ENCODE results near the gene COL4A2. TPM values are rescaled to one million over a fixed set of nuclear protein-coding genes. Genes with fewer than 3 reads are reported as not detected.

Gene COL4A2
- total RNA-seq, 2 donors from 2014 or later = not detected

DNA sequence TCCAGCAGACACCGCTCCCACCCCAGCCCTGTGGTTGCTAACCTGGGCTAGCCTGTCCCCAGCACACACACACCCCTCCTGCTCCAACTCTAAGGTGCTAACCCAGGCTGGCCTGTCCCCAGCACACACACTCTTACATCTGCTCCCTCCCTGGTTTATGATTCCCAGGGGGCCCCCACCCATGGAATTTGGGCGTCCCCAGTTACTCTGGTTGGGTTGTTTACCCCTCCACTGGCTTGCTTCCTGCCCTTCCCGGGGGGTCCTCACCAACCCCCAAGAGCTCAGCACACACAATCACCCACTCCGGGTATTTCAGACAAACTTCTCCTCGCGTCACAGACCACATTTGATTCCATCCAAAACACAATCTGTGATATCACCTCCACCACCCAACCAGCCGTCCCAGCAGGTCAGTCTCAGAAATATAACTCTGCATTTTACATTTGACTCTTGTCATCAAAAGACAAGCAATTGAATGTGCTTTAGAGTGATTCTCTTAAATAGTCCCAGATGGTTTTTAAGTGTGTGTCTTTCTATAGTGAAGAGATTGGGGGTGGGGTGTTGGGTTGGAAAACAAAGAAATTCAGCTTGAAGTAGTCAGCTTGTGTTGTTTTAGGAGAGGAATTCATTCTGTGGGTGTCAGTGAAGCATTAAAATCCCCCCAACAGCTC lies 20.1 kb downstream of the COL4A2 start:
- Mint-ChIP-seq H3K27me3 (ENCODE audit: low read depth) (peaks cover 59% of the 10 kb centered on the region), H3K27ac (no peak overlapping the region), H3K4me3 (no peak overlapping the region), H3K4me1 (ENCODE audit: low read depth) (no peaks in the 10 kb centered on the region), H3K9me3 (no peaks in the 10 kb centered on the region), H3K36me3 (ENCODE audit: insufficient read depth in 2 of 2) (no peaks in the 10 kb centered on the region)
- ATAC-seq (replicated peaks in 1 of 2) (no peak), DNase-seq (no peak)

DNA sequence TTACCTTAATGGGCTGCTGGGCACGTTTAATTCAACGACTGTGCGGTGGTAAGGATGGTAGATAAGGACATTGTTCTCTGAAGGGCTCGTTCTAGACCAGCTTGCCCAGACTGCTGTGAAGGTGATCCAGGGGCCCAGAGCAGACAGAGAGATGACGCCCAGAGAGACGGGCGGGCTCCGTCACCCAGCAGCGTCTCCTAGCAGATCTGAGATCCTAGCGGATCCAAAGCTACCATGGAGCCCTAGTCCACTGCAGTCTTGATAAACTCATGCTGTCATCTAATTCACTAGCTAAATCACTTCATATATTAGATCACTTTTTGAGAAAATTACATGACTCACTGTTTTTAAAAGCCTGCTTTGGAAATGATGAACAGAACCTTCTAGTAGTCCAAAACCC lies 21.5 kb downstream of the COL4A2 start:
- Mint-ChIP-seq H3K27me3 (ENCODE audit: low read depth) (peaks cover 58% of the 10 kb centered on the region), H3K27ac (no peak overlapping the region), H3K4me3 (no peak overlapping the region), H3K9me3 (no peaks in the 10 kb centered on the region), H3K36me3 (ENCODE audit: insufficient read depth in 2 of 2) (no peaks in the 10 kb centered on the region), H3K4me1 (ENCODE audit: low read depth) (no peaks in the 10 kb centered on the region)
- no peak for DNase-seq
- ATAC-seq (replicated peaks in 1 of 2) = no peak

DNA sequence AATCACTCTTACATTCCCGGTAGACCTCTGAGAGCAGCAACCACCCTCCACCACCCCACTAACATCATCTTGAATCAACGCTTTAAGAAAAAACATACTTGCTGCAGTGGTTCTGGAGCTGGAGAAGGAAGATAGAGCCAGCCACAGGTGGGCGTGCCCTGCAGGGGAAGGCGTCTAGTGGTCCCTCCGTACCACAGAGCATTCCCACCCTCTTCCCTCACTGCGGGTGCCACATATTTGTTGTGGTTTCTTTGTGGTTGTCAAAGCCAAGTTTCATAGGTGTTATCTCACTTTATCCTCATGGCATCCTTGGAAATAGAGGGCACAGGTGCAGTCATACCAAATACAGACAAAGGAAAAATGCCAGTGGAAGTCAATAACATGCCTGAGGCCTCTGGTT lies 22.2 kb downstream of the COL4A2 start:
- Mint-ChIP-seq H3K27me3 (ENCODE audit: low read depth) (peaks cover 58% of the 10 kb centered on the region), H3K9me3 (no peaks in the 10 kb centered on the region), H3K27ac (no peak overlapping the region), H3K4me1 (ENCODE audit: low read depth) (no peaks in the 10 kb centered on the region), H3K4me3 (no peak overlapping the region), H3K36me3 (ENCODE audit: insufficient read depth in 2 of 2) (no peaks in the 10 kb centered on the region)
- no peak for DNase-seq
- no peak for ATAC-seq (replicated peaks in 1 of 2)

GRCh38 chr13:110329798-110330461 lies 22.8 kb downstream of the COL4A2 start:
- Mint-ChIP-seq H3K9me3 (no peaks in the 10 kb centered on the region), H3K4me3 (no peak overlapping the region), H3K36me3 (ENCODE audit: insufficient read depth in 2 of 2) (peaks cover 0 to 3% of the 10 kb centered on the region in 2 donors), H3K4me1 (ENCODE audit: low read depth) (no peaks in the 10 kb centered on the region), H3K27ac (no peak overlapping the region), H3K27me3 (ENCODE audit: low read depth) (peaks cover 51% of the 10 kb centered on the region)
- no peak for DNase-seq
- no peak for ATAC-seq (replicated peaks in 1 of 2)

GRCh38 chr13:110330491-110331011 lies 23.5 kb downstream of the COL4A2 start:
- H3K27me3 Mint-ChIP-seq (ENCODE audit: low read depth) = peaks cover 45% of the 10 kb centered on the region
- no peaks in the 10 kb centered on the region for H3K9me3 Mint-ChIP-seq
- H3K4me1 Mint-ChIP-seq (ENCODE audit: low read depth) = no peaks in the 10 kb centered on the region
- DNase-seq = no peak
- no peak for ATAC-seq (replicated peaks in 1 of 2)
- H3K36me3 Mint-ChIP-seq (ENCODE audit: insufficient read depth in 2 of 2) = peaks cover 0 to 3% of the 10 kb centered on the region in 2 donors
- no peak overlapping the region for H3K4me3 Mint-ChIP-seq
- H3K27ac Mint-ChIP-seq = no peak overlapping the region

DNA sequence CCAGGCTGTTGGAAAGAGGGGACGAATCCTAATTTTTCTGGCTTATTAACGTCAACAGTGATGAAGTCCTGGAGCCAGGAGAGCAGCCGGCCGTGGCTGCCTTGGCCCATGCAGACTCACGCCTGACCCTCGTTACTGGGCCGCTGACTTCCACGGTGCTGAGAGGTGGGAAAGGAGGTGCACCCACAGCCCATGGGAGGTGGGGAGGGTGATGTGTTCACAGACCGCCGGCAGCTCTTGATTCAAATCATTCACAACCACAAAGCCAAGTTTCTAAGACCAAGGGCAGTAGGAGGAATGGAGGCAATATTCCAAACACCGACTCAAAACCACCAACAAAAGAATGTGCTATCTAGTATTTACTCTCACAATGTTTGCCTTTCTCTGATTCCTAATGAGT lies 24.3 kb downstream of the COL4A2 start:
- H3K9me3 Mint-ChIP-seq = peaks cover 0 to 3% of the 10 kb centered on the region in 2 donors
- no peak overlapping the region for H3K27ac Mint-ChIP-seq
- DNase-seq (no peak), ATAC-seq (replicated peaks in 1 of 2) (no peak)
- H3K36me3 Mint-ChIP-seq (ENCODE audit: insufficient read depth in 2 of 2) = peaks cover 0 to 3% of the 10 kb centered on the region in 2 donors
- no peak overlapping the region for H3K4me3 Mint-ChIP-seq
- H3K27me3 Mint-ChIP-seq (ENCODE audit: low read depth) = peaks cover 37% of the 10 kb centered on the region
- H3K4me1 Mint-ChIP-seq (ENCODE audit: low read depth) = no peaks in the 10 kb centered on the region

DNA sequence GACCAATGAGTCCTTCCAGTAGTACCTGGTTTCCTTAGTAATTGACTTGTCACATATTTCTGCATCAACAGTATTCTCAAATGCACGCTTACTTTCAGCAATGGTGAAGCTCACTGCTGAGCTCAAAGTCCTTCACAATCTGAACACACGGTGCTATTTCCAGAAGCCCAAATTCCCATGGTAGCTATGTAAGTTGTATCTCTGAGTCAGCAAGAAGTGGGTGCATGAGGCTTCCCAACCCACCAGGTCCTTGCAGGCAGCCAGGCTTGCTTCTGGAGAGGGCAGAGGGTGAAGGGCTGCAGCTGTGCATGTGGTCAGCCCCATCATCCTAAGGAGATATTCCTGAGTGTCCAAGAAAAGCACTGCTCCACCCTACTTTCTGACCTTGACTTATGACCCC lies 25.7 kb downstream of the COL4A2 start:
- peaks cover 0 to 3% of the 10 kb centered on the region in 2 donors for H3K9me3 Mint-ChIP-seq
- H3K27me3 Mint-ChIP-seq (ENCODE audit: low read depth) = peaks cover 25% of the 10 kb centered on the region
- no peak overlapping the region for H3K27ac Mint-ChIP-seq
- no peak for DNase-seq
- no peak overlapping the region for H3K4me3 Mint-ChIP-seq
- H3K4me1 Mint-ChIP-seq (ENCODE audit: low read depth) = no peaks in the 10 kb centered on the region
- H3K36me3 Mint-ChIP-seq (ENCODE audit: insufficient read depth in 2 of 2) = peaks cover 0 to 3% of the 10 kb centered on the region in 2 donors
- ATAC-seq (replicated peaks in 1 of 2) = no peak

GRCh38 chr13:110333837-110334236 lies 26.8 kb downstream of the COL4A2 start:
- Mint-ChIP-seq H3K27me3 (ENCODE audit: low read depth) (peaks cover 35% of the 10 kb centered on the region), H3K4me3 (no peak overlapping the region), H3K27ac (no peak overlapping the region), H3K9me3 (peaks cover 0 to 3% of the 10 kb centered on the region in 2 donors), H3K4me1 (ENCODE audit: low read depth) (peaks cover 4% of the 10 kb centered on the region), H3K36me3 (ENCODE audit: insufficient read depth in 2 of 2) (peaks cover 0 to 3% of the 10 kb centered on the region in 2 donors)
- DNase-seq (no peak), ATAC-seq (replicated peaks in 1 of 2) (no peak)

GRCh38 chr13:110334256-110334655 lies 27.2 kb downstream of the COL4A2 start:
- H3K9me3 Mint-ChIP-seq = peaks cover 0 to 3% of the 10 kb centered on the region in 2 donors
- peaks cover 0 to 3% of the 10 kb centered on the region in 2 donors for H3K36me3 Mint-ChIP-seq (ENCODE audit: insufficient read depth in 2 of 2)
- no peak for DNase-seq
- H3K27me3 Mint-ChIP-seq (ENCODE audit: low read depth) = peaks cover 35% of the 10 kb centered on the region
- H3K27ac Mint-ChIP-seq = no peak overlapping the region
- H3K4me3 Mint-ChIP-seq = no peak overlapping the region
- ATAC-seq (replicated peaks in 1 of 2) = no peak
- peaks cover 9% of the 10 kb centered on the region for H3K4me1 Mint-ChIP-seq (ENCODE audit: low read depth)

- Mint-ChIP-seq H3K27me3 (ENCODE audit: low read depth) (peaks cover 38% of the 10 kb centered on the region), H3K36me3 (ENCODE audit: insufficient read depth in 2 of 2) (peaks cover 0 to 3% of the 10 kb centered on the region in 2 donors), H3K4me1 (ENCODE audit: low read depth) (peaks cover 16% of the 10 kb centered on the region), H3K27ac (no peak overlapping the region), H3K9me3 (peaks cover 0 to 3% of the 10 kb centered on the region in 2 donors), H3K4me3 (no peak overlapping the region)
- no peak for ATAC-seq (replicated peaks in 1 of 2)
- no peak for DNase-seq
These were observed 27.9 kb downstream of the COL4A2 start for GRCh38 chr13:110334841-110335490.

DNA sequence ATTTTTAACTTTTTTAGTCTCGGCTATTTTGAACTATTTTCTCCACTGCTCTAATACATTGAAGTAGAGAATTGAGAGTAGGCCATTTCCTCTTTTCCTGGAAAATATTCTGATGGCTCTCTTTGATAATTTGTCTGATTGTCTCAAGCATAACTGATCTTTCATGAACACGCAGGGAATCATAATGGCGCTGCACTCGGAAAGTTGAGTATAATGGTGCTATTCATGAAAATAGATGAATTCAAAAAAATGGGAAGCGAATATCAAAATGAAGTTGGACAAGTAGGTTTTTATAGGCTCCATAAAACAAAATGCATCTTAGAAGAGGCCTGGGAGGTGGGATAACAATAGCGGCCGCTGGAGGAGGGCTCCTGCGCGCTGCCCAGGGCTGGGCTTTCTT lies 29.0 kb downstream of the COL4A2 start:
- peaks cover 0 to 5% of the 10 kb centered on the region in 2 donors for H3K36me3 Mint-ChIP-seq (ENCODE audit: insufficient read depth in 2 of 2)
- peaks cover 0 to 3% of the 10 kb centered on the region in 2 donors for H3K9me3 Mint-ChIP-seq
- no peak overlapping the region for H3K27ac Mint-ChIP-seq
- ATAC-seq (replicated peaks in 1 of 2) = no peak
- H3K27me3 Mint-ChIP-seq (ENCODE audit: low read depth) = peaks cover 46% of the 10 kb centered on the region
- peaks cover 27% of the 10 kb centered on the region for H3K4me1 Mint-ChIP-seq (ENCODE audit: low read depth)
- DNase-seq = no peak
- H3K4me3 Mint-ChIP-seq = no peak overlapping the region

- Mint-ChIP-seq H3K4me3 (no peak overlapping the region), H3K27ac (no peak overlapping the region), H3K9me3 (peaks cover 0 to 3% of the 10 kb centered on the region in 2 donors), H3K36me3 (ENCODE audit: insufficient read depth in 2 of 2) (peaks cover 0 to 5% of the 10 kb centered on the region in 2 donors), H3K27me3 (ENCODE audit: low read depth) (peaks cover 46% of the 10 kb centered on the region), H3K4me1 (ENCODE audit: low read depth) (peaks cover 33% of the 10 kb centered on the region)
- DNase-seq = no peak
- ATAC-seq (replicated peaks in 1 of 2) = no peak
These were observed 29.6 kb downstream of the COL4A2 start for GRCh38 chr13:110336681-110337080.

- Mint-ChIP-seq H3K27me3 (ENCODE audit: low read depth) (peaks cover 48% of the 10 kb centered on the region), H3K9me3 (peaks cover 0 to 3% of the 10 kb centered on the region in 2 donors), H3K36me3 (ENCODE audit: insufficient read depth in 2 of 2) (peaks cover 0 to 5% of the 10 kb centered on the region in 2 donors), H3K4me1 (ENCODE audit: low read depth) (peaks cover 37% of the 10 kb centered on the region), H3K27ac (no peak overlapping the region), H3K4me3 (no peak overlapping the region)
- DNase-seq (no peak), ATAC-seq (replicated peaks in 1 of 2) (no peak)
These were observed 30.2 kb downstream of the COL4A2 start for GRCh38 chr13:110337247-110337646.

Measured in activated T-cell treated with anti-CD3 and anti-CD28 coated beads, Interleukin-2, amount 50 U/mL, for 72 hours (primary cell).